IMR-90 (cell line): Measurements from ENCODE around the gene DYNLRB2. TPM values are rescaled to one million over a fixed set of nuclear protein-coding genes. Genes with fewer than 3 reads are reported as not detected.

ENCODE experiments used
- ATAC-seq: fragments of 200-7000 bp; cut with Tn5 transposase; 2 replicates; pipeline ENCODE4 v1.9.1; 2020; ENCODE audit warnings: low read depth, mild to moderate bottlenecking, moderate library complexity
- BruUV-seq: library from RNA; stranded (reverse); fragments of 400-500 nt; replicated peaks from 2 replicates; lab custom pipeline; 2021; lab: Mats Ljungman, UMichigan
- CTCF ChIA-PET: fragments of 300-600 bp; formaldehyde crosslinking; extraction: SDS; loops from one replicate; lab custom pipeline; 2021; ENCODE audit warnings: antibody characterized with exemption; lab: Yijun Ruan, JAX
- POLR2A ChIA-PET: fragments of 300-600 bp; sonication (Branson Sonifier 250); formaldehyde crosslinking; loops from one replicate; lab custom pipeline; 2022; ENCODE audit warnings: antibody characterized with exemption; ENCODE audit not compliant: unreplicated experiment; lab: Charles Lee
- DNase-seq: peaks from one replicate; pipeline ENCODE4 v3.0.0; 2013
- H2AFZ ChIP-seq: replicated peaks from 2 replicates; pipeline ENCODE3; 2013; ENCODE audit warnings: low read length, mild to moderate bottlenecking; ENCODE audit not compliant: poor library complexity
- H2AK5ac ChIP-seq: 2 replicates; pipeline ENCODE4 v1.6.1; 2013; ENCODE audit warnings: low read depth, low read length, inconsistent platforms
- H2AK9ac ChIP-seq: replicated peaks from 2 replicates; pipeline ENCODE3; 2013; ENCODE audit warnings: mild to moderate bottlenecking, low read depth, low read length, moderate library complexity; ENCODE audit not compliant: poor library complexity
- H2BK120ac ChIP-seq: 2 replicates; pipeline ENCODE4 v1.6.1; 2013; ENCODE audit warnings: low read depth, low read length, inconsistent platforms
- H2BK15ac ChIP-seq: 3 replicates; pipeline ENCODE4 v1.6.1; 2013; ENCODE audit warnings: low read depth, low read length, inconsistent platforms
- H2BK20ac ChIP-seq: 2 replicates; pipeline ENCODE4 v1.6.1; 2013; ENCODE audit warnings: low read depth, mild to moderate bottlenecking, inconsistent platforms, low read length, moderate library complexity
- H2BK5ac ChIP-seq: 2 replicates; pipeline ENCODE4 v1.6.1; 2013; ENCODE audit warnings: mild to moderate bottlenecking, low read depth, low read length, inconsistent platforms; ENCODE audit not compliant: poor library complexity, severe bottlenecking
- H3K14ac ChIP-seq: replicated peaks from 2 replicates; pipeline ENCODE4 v1.6.1; 2013; ENCODE audit warnings: low read depth, low read length, inconsistent platforms
- H3K18ac ChIP-seq: 2 replicates; pipeline ENCODE4 v1.6.1; 2013; ENCODE audit warnings: low read depth, low read length, control low read depth
- H3K23ac ChIP-seq: 2 replicates; pipeline ENCODE4 v1.6.1; 2013; ENCODE audit warnings: low read depth, low read length, inconsistent platforms
- H3K27ac ChIP-seq: 2 replicates; pipeline ENCODE4 v1.5.1; 2013; ENCODE audit warnings: mild to moderate bottlenecking, control low read depth, low read length; ENCODE audit not compliant: insufficient read depth
- H3K27me3 ChIP-seq: 2 replicates; pipeline ENCODE4 v1.6.1; 2013; ENCODE audit warnings: low read length; ENCODE audit not compliant: control insufficient read depth, insufficient read depth
- H3K36me3 ChIP-seq: 2 replicates; pipeline ENCODE4 v1.6.1; 2013; ENCODE audit warnings: low read length, mixed read lengths; ENCODE audit not compliant: control insufficient read depth, insufficient read depth
- H3K4ac ChIP-seq: 2 replicates; pipeline ENCODE4 v1.6.1; 2013; ENCODE audit warnings: low read depth, low read length, inconsistent platforms
- H3K4me1 ChIP-seq: 2 replicates; pipeline ENCODE4 v1.6.1; 2013; ENCODE audit warnings: low read length, mixed read lengths; ENCODE audit not compliant: control insufficient read depth, insufficient read depth
- H3K4me2 ChIP-seq: 2 replicates; pipeline ENCODE4 v1.6.1; 2013; ENCODE audit warnings: low read depth, mild to moderate bottlenecking, control low read depth, low read length, moderate library complexity
- H3K4me3 ChIP-seq: 2 replicates; pipeline ENCODE4 v1.5.1; 2013; ENCODE audit warnings: low read depth, mild to moderate bottlenecking, control low read depth, low read length, moderate library complexity; ENCODE audit not compliant: insufficient read depth
- H3K56ac ChIP-seq: 2 replicates; pipeline ENCODE4 v1.6.1; 2013; ENCODE audit warnings: low read length, inconsistent platforms; ENCODE audit not compliant: insufficient read depth; ENCODE audit errors: extremely low read depth
- H3K79me1 ChIP-seq, 2 experiments: 2 replicates each; pipeline ENCODE4 v1.6.1; 2013; ENCODE audit warnings: low read length in 2 of 2, inconsistent platforms in 1 of 2, low read depth in 1 of 2
- H3K9ac ChIP-seq: 2 replicates; pipeline ENCODE4 v1.6.1; 2013; ENCODE audit warnings: low read depth, low read length, control low read depth
- H3K9me1 ChIP-seq: 2 replicates; pipeline ENCODE4 v1.6.1; 2013; ENCODE audit warnings: low read length, inconsistent platforms; ENCODE audit not compliant: insufficient read depth
- H3K9me3 ChIP-seq: 2 replicates; pipeline ENCODE4 v1.6.1; 2013; ENCODE audit warnings: low read length; ENCODE audit not compliant: control insufficient read depth, insufficient read depth
- H4K20me1 ChIP-seq: 2 replicates; pipeline ENCODE4 v1.6.1; 2013; ENCODE audit warnings: low read length, inconsistent platforms; ENCODE audit not compliant: insufficient read depth
- H4K5ac ChIP-seq: 2 replicates; pipeline ENCODE4 v1.6.1; 2013; ENCODE audit warnings: mild to moderate bottlenecking, low read depth, low read length, control low read depth
- H4K8ac ChIP-seq, 2 experiments: 2 replicates each; pipeline ENCODE4 v1.6.1; 2013; ENCODE audit warnings: low read depth in 2 of 2, low read length in 2 of 2, control low read depth in 1 of 2, inconsistent platforms in 1 of 2
- H4K91ac ChIP-seq: 2 replicates; pipeline ENCODE4 v1.6.1; 2013; ENCODE audit warnings: low read depth, low read length, inconsistent platforms; ENCODE audit not compliant: insufficient read depth
- CEBPB ChIP-seq: IDR thresholded peaks from 2 replicates; pipeline ENCODE4 v1.6.1; 2012; ENCODE audit warnings: low read depth, low read length, improper control_type of control experiment
- CHD1 ChIP-seq: IDR thresholded peaks from 2 replicates; pipeline ENCODE4 v1.6.1; 2012; ENCODE audit warnings: low read depth, low read length, improper control_type of control experiment
- FOS ChIP-seq: fragments of 150-350 bp; IDR thresholded peaks from 2 replicates; pipeline ENCODE4 v1.6.1; 2016; ENCODE audit warnings: low read depth, low read length
- MXI1 ChIP-seq: IDR thresholded peaks from 2 replicates; pipeline ENCODE4 v1.6.1; 2012; ENCODE audit warnings: low read depth, mild to moderate bottlenecking, low read length, moderate library complexity, borderline replicate concordance
- RAD21 ChIP-seq: IDR thresholded peaks from 2 replicates; pipeline ENCODE4 v1.6.1; 2012; ENCODE audit warnings: low read length, improper control_type of control experiment
- SMC3 ChIP-seq: fragments of 150-350 bp; IDR thresholded peaks from 2 replicates; pipeline ENCODE4 v1.6.1; 2016; ENCODE audit warnings: low read depth, mild to moderate bottlenecking, antibody characterized with exemption, low read length, moderate library complexity
- WGBS, 2 experiments: methylation state at CpG; one replicate each; pipeline versions ENCODE4 v1.1.5 to v1.1.7; 2013; ENCODE audit warnings: missing lambda C conversion rate in 2 of 2; ENCODE audit not compliant: insufficient read length in 1 of 2; ENCODE audit errors: extremely low coverage in 2 of 2; 5-methylcytosine and 5-hydroxymethylcytosine counted together
- dilution Hi-C: fragments of 300-500 bp; cut with HindIII; formaldehyde crosslinking; loops from one replicate; pipeline ENCODE4 v1.14.3; 2018; ENCODE audit warnings: low sequenced_read_pairs; ENCODE audit not compliant: unreplicated experiment
- in situ Hi-C: fragments of 300-500 bp; cut with MboI; formaldehyde crosslinking; loops from 3 replicates; pipeline ENCODE4 v1.14.3; 2019; ENCODE audit warnings: low sequenced_read_pairs, inconsistent platforms, mixed read lengths
- intact Hi-C: fragments of 100-400 bp; cut with micrococcal nuclease; formaldehyde crosslinking; loops from 2 replicates; pipeline ENCODE4 v1.10.0; 2022
- polyA plus RNA-seq, 3 experiments: library from polyadenylated mRNA; depleted of rRNA; stranded (reverse); fragments of >200 nt; gene quantifications; 2 replicates each; pipeline ENCODE4 v1.2.3, GENCODE V29; 2012; ENCODE audit warnings: low replicate concordance in 1 of 3
- total RNA-seq: library from RNA; depleted of rRNA; stranded (reverse); fragments of >200 nt; gene quantifications from 2 replicates; pipeline ENCODE4 v1.2.3, GENCODE V29; 2012
- TF ChIP-seq, protein P1 (sequence below): fragments of 150-350 bp; IDR thresholded peaks from 2 replicates; pipeline ENCODE4 v1.6.1; 2017; ENCODE audit warnings: mild to moderate bottlenecking, antibody characterized with exemption, low read length, low read depth
- TF ChIP-seq, protein P2 (sequence below): conservative IDR thresholded peaks from 2 replicates; pipeline ENCODE4 v1.5.1; 2012; ENCODE audit warnings: mild to moderate bottlenecking, low read depth, low read length, improper control_type of control experiment

Gene DYNLRB2
- total and polyA plus RNA-seq, 2 of the 4 experiments (the other 2 are of a cell fraction) = not detected

- H2BK120ac ChIP-seq = no peak overlapping the region
- no peak overlapping the region for H3K18ac ChIP-seq
- no peak overlapping the region for H3K14ac ChIP-seq
- H2AK5ac ChIP-seq = no peak overlapping the region
- no peaks in the 10 kb centered on the region for H3K79me1 ChIP-seq
- DNase-seq = peak; percentile 37
- H3K27me3 ChIP-seq = no peaks in the 10 kb centered on the region
- H4K5ac ChIP-seq = no peak overlapping the region
- BruUV-seq = no TSS peak
- 37% methylated on average over 4 of the region's 6 CpGs; no CpG with 5 or more reads in 1 of the 2 experiments for WGBS, 2 experiments
- no peak overlapping the region for H2BK5ac ChIP-seq
- H3K4me3 ChIP-seq = no peak overlapping the region
- no peak overlapping the region for H2AK9ac ChIP-seq
- dilution Hi-C loops (no loop called here), in situ Hi-C loops (no loop called here), intact Hi-C loops (no loop called here)
- H4K20me1 ChIP-seq = no peaks in the 10 kb centered on the region
- no peak for ATAC-seq
- no peak overlapping the region for H2AFZ ChIP-seq
- H3K36me3 ChIP-seq = no peaks in the 10 kb centered on the region
- H3K27ac ChIP-seq = no peak overlapping the region
- H3K9ac ChIP-seq = no peak overlapping the region
- H4K8ac ChIP-seq = no peak overlapping the region
- no peak overlapping the region for H2BK20ac ChIP-seq
- TF ChIP-seq MXI1 (no peak), RAD21 (no peak), FOS (no peak), CHD1 (no peak), CEBPB (no peak), SMC3 (no peak)
- TF ChIP-seq, protein P1, sequence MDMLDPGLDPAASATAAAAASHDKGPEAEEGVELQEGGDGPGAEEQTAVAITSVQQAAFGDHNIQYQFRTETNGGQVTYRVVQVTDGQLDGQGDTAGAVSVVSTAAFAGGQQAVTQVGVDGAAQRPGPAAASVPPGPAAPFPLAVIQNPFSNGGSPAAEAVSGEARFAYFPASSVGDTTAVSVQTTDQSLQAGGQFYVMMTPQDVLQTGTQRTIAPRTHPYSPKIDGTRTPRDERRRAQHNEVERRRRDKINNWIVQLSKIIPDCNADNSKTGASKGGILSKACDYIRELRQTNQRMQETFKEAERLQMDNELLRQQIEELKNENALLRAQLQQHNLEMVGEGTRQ = no peak
- TF ChIP-seq, protein P2, sequence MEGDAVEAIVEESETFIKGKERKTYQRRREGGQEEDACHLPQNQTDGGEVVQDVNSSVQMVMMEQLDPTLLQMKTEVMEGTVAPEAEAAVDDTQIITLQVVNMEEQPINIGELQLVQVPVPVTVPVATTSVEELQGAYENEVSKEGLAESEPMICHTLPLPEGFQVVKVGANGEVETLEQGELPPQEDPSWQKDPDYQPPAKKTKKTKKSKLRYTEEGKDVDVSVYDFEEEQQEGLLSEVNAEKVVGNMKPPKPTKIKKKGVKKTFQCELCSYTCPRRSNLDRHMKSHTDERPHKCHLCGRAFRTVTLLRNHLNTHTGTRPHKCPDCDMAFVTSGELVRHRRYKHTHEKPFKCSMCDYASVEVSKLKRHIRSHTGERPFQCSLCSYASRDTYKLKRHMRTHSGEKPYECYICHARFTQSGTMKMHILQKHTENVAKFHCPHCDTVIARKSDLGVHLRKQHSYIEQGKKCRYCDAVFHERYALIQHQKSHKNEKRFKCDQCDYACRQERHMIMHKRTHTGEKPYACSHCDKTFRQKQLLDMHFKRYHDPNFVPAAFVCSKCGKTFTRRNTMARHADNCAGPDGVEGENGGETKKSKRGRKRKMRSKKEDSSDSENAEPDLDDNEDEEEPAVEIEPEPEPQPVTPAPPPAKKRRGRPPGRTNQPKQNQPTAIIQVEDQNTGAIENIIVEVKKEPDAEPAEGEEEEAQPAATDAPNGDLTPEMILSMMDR = no peak
- no peaks in the 10 kb centered on the region for H3K4me1 ChIP-seq
- H3K9me1 ChIP-seq = no peaks in the 10 kb centered on the region; the same call in 1 of the 2 replicates
- no peak overlapping the region for H3K4ac ChIP-seq
- CTCF ChIA-PET = no interaction called here
- peaks cover 3% of the 10 kb centered on the region; the same call in 1 of the 2 replicates for H3K9me3 ChIP-seq
- H2BK15ac ChIP-seq = no peak overlapping the region
- no peak overlapping the region for H3K4me2 ChIP-seq
- H3K23ac ChIP-seq = no peak overlapping the region
- POLR2A ChIA-PET = no interaction called here
- H3K56ac ChIP-seq = no peak overlapping the region
- H4K91ac ChIP-seq = no peak overlapping the region
Observed at GRCh38 chr16:80570106-80570478, 29.3 kb downstream of the DYNLRB2 start.
